Measurements from ENCODE around the gene FGGY. TPM values are rescaled to one million over a fixed set of nuclear protein-coding genes. Genes with fewer than 3 reads are reported as not detected.

FGGY gene
- total RNA-seq, 1 experiment from 2014 or later, result 14.6 TPM

DNA sequence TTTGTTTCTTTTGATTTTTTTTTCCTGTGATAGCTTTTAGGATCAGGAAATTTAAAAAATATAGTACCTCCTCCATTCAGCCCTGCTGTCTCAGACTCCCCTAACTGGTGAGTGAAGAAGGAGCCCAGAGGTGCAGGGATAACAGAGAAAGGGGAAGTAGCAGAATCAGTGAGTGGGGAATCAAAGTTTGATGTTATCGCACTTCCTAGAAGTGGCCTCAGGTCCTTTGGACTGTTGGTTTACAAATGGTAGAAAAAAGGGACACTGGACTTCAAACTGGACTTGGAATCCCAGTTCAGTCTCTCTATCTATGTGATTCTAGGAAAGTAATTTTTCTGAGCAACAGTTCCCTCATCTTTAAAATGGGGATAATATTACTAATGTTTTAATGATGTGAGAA is 99.5 kb downstream of the FGGY start:
- no peak overlapping the region for H3T11ph ChIP-seq (ENCODE audit: low read length)
- H3K9ac ChIP-seq (ENCODE audit: extremely low read depth, insufficient read length, low read length), result no peak overlapping the region
- no peak overlapping the region for H3K4me3 Mint-ChIP-seq
- no peaks in the 10 kb centered on the region for H3K79me2 ChIP-seq (ENCODE audit: insufficient read depth, low read length)
- H3K27me3 ChIP-seq (ENCODE audit: insufficient read depth, low read length), result no peaks in the 10 kb centered on the region
- no peak for TF ChIP-seq CTCF (conservative IDR thresholded peaks at IDR 0.05)
- no peaks in the 10 kb centered on the region for H4K20me1 ChIP-seq (ENCODE audit: control insufficient read depth, insufficient read depth, insufficient read length)
- H3K36me3 Mint-ChIP-seq (ENCODE audit: insufficient read depth in 1 of 3, low read depth in 3 of 3), result no peaks in the 10 kb centered on the region
- no peak overlapping the region for H3K23ac ChIP-seq (ENCODE audit: insufficient read length, low read depth, low read length)
- no peak overlapping the region for H2BK12ac ChIP-seq (ENCODE audit: insufficient read length, low read depth, low read length)
- H4K91ac ChIP-seq (ENCODE audit: insufficient read length, low read depth, low read length), result no peak overlapping the region
- no peak overlapping the region for H2BK20ac ChIP-seq (ENCODE audit: low read depth, low read length, poor library complexity, severe bottlenecking)
- H3K4me2 ChIP-seq (ENCODE audit: insufficient read depth, insufficient read length, low read length), result no peak overlapping the region
- no peaks in the 10 kb centered on the region for H3K9me3 ChIP-seq (ENCODE audit: control insufficient read depth, low read depth, low read length)
- no peak overlapping the region for H3K14ac ChIP-seq (ENCODE audit: insufficient read depth, low read length)
- H3K27ac ChIP-seq (ENCODE audit: insufficient read length, low read depth, low read length), result no peak overlapping the region
- no peak overlapping the region for H3K18ac ChIP-seq (ENCODE audit: insufficient read length, low read depth, low read length)
- no peak overlapping the region for H2AK5ac ChIP-seq (ENCODE audit: insufficient read length, low read length)
- H3K27me3 Mint-ChIP-seq (ENCODE audit: low read depth), result no peaks in the 10 kb centered on the region
- H3K4me1 ChIP-seq (ENCODE audit: insufficient read depth, low read length), result 0 out of 2 replicates have a peak, but pooled peaks cover 5% of the 10 kb centered on the region
- peaks cover 26 to 36% of the 10 kb centered on the region in 2 experiments for H3K4me1 Mint-ChIP-seq
- no peaks in the 10 kb centered on the region for H3K23me2 ChIP-seq (ENCODE audit: insufficient read length, low read depth, low read length, poor library complexity, severe bottlenecking)
- no peak overlapping the region for H2AFZ ChIP-seq (ENCODE audit: low read length)
- H4K5ac ChIP-seq (ENCODE audit: insufficient read length, low read depth, low read length), result no peak overlapping the region
- H3K9me3 Mint-ChIP-seq, result no peaks in the 10 kb centered on the region
- H4K8ac ChIP-seq (replicated peaks; ENCODE audit: insufficient read length, low read depth, low read length), result no peak overlapping the region
- H3K56ac ChIP-seq (ENCODE audit: insufficient read length, low read depth, low read length), result no peak overlapping the region
- H3K79me1 ChIP-seq (ENCODE audit: insufficient read depth, low read depth, low read length, poor library complexity, severe bottlenecking), result no peaks in the 10 kb centered on the region
- no peak overlapping the region; a peak in 1 of 7 replicates for H3K27ac Mint-ChIP-seq
- WGBS (ENCODE audit: extremely low coverage, insufficient read length, low lambda C conversion rate), result no CpG with 5 or more reads among the region's 1 CpG
- H2BK15ac ChIP-seq (ENCODE audit: low read depth, low read length), result no peak overlapping the region
- no peak overlapping the region for H2BK5ac ChIP-seq (ENCODE audit: insufficient read length, low read length)
- H2BK120ac ChIP-seq (ENCODE audit: low read depth, low read length, poor library complexity, severe bottlenecking), result no peak overlapping the region
- no peak for DNase-seq
- H3K4ac ChIP-seq (ENCODE audit: low read depth, low read length), result no peak overlapping the region
